ENCODE data around the gene SCN2A. TPM values are rescaled to one million over a fixed set of nuclear protein-coding genes. Genes with fewer than 3 reads are reported as not detected.
A peak's percentile ranks its signal among the peaks of the same experiment; 100 is the strongest.

The SCN2A gene
- total RNA-seq, 2 donors from 2014 or later = 0.15 to 0.20 TPM

GRCh38 chr2:165435611-165436010 is 196.4 kb downstream of the SCN2A start:
- Histone ChIP-seq H3K4me3 (ENCODE audit: low read length) (peak overlapping the region; percentile 62), H3K4me1 (ENCODE audit: control insufficient read depth, insufficient read depth, low read length) (peaks cover 22% of the 10 kb centered on the region), H3K27ac (ENCODE audit: low read depth, low read length) (no peak overlapping the region), H3K36me3 (ENCODE audit: control insufficient read depth, insufficient read depth, low read length) (no peaks in the 10 kb centered on the region), H3K9me3 (ENCODE audit: control insufficient read depth, low read length) (no peaks in the 10 kb centered on the region), H3K9ac (ENCODE audit: extremely low read depth, low read length, poor library complexity, severe bottlenecking) (no peak overlapping the region), H3K27me3 (ENCODE audit: control insufficient read depth, insufficient read depth, low read length, poor library complexity, severe bottlenecking) (no peaks in the 10 kb centered on the region)
- WGBS, 2 experiments (ENCODE audit: insufficient coverage in 1 of 2, insufficient read length in 1 of 2) = 86% methylated on average over 1 of the region's 1 CpG; no CpG with 5 or more reads in 1 of the 2 experiments
- H3K4me1 Mint-ChIP-seq = peaks cover 44% of the 10 kb centered on the region
- no peaks in the 10 kb centered on the region for H3K9me3 Mint-ChIP-seq
- H3K4me3 Mint-ChIP-seq = peak overlapping the region; percentile 17
- DNase-seq = peak; percentile 60
- TF ChIP-seq CTCF (conservative IDR thresholded peaks at IDR 0.05) = no peak
- H3K27me3 Mint-ChIP-seq (ENCODE audit: insufficient read depth) = no peaks in the 10 kb centered on the region
- H3K27ac Mint-ChIP-seq = peak overlapping the region; percentile 77
- no peaks in the 10 kb centered on the region for H3K36me3 Mint-ChIP-seq (ENCODE audit: low read depth)

GRCh38 chr2:165436559-165436958 is 197.3 kb downstream of the SCN2A start:
- TF ChIP-seq CTCF (conservative IDR thresholded peaks at IDR 0.05) = no peak
- no peak overlapping the region for H3K27ac ChIP-seq (ENCODE audit: low read depth, low read length)
- no peaks in the 10 kb centered on the region for H3K9me3 Mint-ChIP-seq
- H3K4me3 Mint-ChIP-seq = no peak overlapping the region
- no peak overlapping the region for H3K4me3 ChIP-seq (ENCODE audit: low read length)
- WGBS, 2 experiments (ENCODE audit: insufficient coverage in 1 of 2, insufficient read length in 1 of 2) = 94 to 96% methylated on average over 2 to 3 of the region's 3 CpGs
- H3K4me1 Mint-ChIP-seq = peaks cover 44% of the 10 kb centered on the region
- no peaks in the 10 kb centered on the region for H3K36me3 ChIP-seq (ENCODE audit: control insufficient read depth, insufficient read depth, low read length)
- no peak overlapping the region for H3K27ac Mint-ChIP-seq
- H3K9me3 ChIP-seq (ENCODE audit: control insufficient read depth, low read length) = no peaks in the 10 kb centered on the region
- H3K27me3 ChIP-seq (ENCODE audit: control insufficient read depth, insufficient read depth, low read length, poor library complexity, severe bottlenecking) = no peaks in the 10 kb centered on the region
- no peak for DNase-seq
- no peaks in the 10 kb centered on the region for H3K27me3 Mint-ChIP-seq (ENCODE audit: insufficient read depth)
- H3K36me3 Mint-ChIP-seq (ENCODE audit: low read depth) = no peaks in the 10 kb centered on the region
- H3K4me1 ChIP-seq (ENCODE audit: control insufficient read depth, insufficient read depth, low read length) = peaks cover 22% of the 10 kb centered on the region
- H3K9ac ChIP-seq (ENCODE audit: extremely low read depth, low read length, poor library complexity, severe bottlenecking) = no peak overlapping the region

DNA sequence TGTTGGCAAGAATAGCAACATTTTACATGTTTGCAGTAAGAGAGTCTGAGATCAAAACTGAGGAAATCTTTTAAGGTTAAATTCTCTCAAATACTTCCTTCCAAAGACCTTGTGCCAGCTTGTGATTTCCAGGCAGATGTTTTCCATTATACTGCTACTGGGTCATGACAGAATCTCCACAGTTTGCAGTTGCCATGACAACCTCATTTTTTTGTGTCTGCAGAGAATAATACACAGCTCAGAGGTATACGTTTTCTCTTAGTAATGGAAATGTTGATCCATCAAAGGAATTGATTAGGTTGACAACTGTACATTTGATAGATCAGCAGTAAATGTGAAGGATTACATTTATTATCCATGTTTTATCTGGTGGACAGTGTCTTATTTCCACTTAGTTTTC is 201.2 kb downstream of the SCN2A start:
- Histone ChIP-seq H3K27ac (ENCODE audit: low read depth, low read length) (no peak overlapping the region), H3K9ac (ENCODE audit: extremely low read depth, low read length, poor library complexity, severe bottlenecking) (no peak overlapping the region), H3K9me3 (ENCODE audit: control insufficient read depth, low read length) (no peaks in the 10 kb centered on the region), H3K27me3 (ENCODE audit: control insufficient read depth, insufficient read depth, low read length, poor library complexity, severe bottlenecking) (no peaks in the 10 kb centered on the region), H3K36me3 (ENCODE audit: control insufficient read depth, insufficient read depth, low read length) (no peaks in the 10 kb centered on the region), H3K4me1 (ENCODE audit: control insufficient read depth, insufficient read depth, low read length) (peaks cover 14% of the 10 kb centered on the region), H3K4me3 (ENCODE audit: low read length) (no peak overlapping the region)
- Mint-ChIP-seq H3K27me3 (ENCODE audit: insufficient read depth) (no peaks in the 10 kb centered on the region), H3K27ac (no peak overlapping the region), H3K4me3 (no peak overlapping the region), H3K36me3 (ENCODE audit: low read depth) (no peaks in the 10 kb centered on the region), H3K9me3 (no peaks in the 10 kb centered on the region), H3K4me1 (peaks cover 36% of the 10 kb centered on the region)
- no peak for TF ChIP-seq CTCF (conservative IDR thresholded peaks at IDR 0.05)
- DNase-seq = no peak
- 40 to 83% methylated on average over 1 of the region's 1 CpG for WGBS, 2 experiments (ENCODE audit: insufficient coverage in 1 of 2, insufficient read length in 1 of 2)

Other genes starting within 250 kb of the SCN2A start
- gene SCN3A, start 35.4 kb upstream of the SCN2A start, total RNA-seq = under 1 TPM; 0.09 to 0.24 TPM
- gene CSRNP3, start 230.3 kb downstream of the SCN2A start, total RNA-seq = 10 to 100 TPM in 1 of 2 donors, 1 to 10 TPM in 1; 8.3 to 16.1 TPM

Measured in endodermal cell (in vitro differentiated cells).